ENCODE measurements around the gene HHAT.

Gene HHAT

GRCh38 chr1:210457568-210457967 is 128.9 kb downstream of the HHAT start:
- H3K27ac ChIP-seq (ENCODE audit: low read depth, low read length, severe bottlenecking) = no peak overlapping the region
- H3K4me3 ChIP-seq (ENCODE audit: extremely low read depth, insufficient read depth, low read length, poor library complexity, severe bottlenecking) = no peak overlapping the region
- no peaks in the 10 kb centered on the region for H3K9me3 ChIP-seq (ENCODE audit: control insufficient read depth, low read length)
- H3K4me1 ChIP-seq (ENCODE audit: control insufficient read depth, insufficient read depth, low read length, poor library complexity, severe bottlenecking) = no peaks in the 10 kb centered on the region
- H3K36me3 ChIP-seq (ENCODE audit: control insufficient read depth, insufficient read depth, low read length) = no peaks in the 10 kb centered on the region
- 85 to 86% methylated on average over 2 to 3 of the region's 4 CpGs for WGBS, 2 experiments (ENCODE audit: insufficient coverage in 2 of 2)

- peaks cover 5% of the 10 kb centered on the region for H3K4me1 ChIP-seq (ENCODE audit: control insufficient read depth, insufficient read depth, low read length, poor library complexity, severe bottlenecking)
- WGBS, 2 experiments (ENCODE audit: insufficient coverage in 2 of 2) = 80 to 84% methylated on average over 4 to 7 of the region's 11 CpGs
- H3K9me3 ChIP-seq (ENCODE audit: control insufficient read depth, low read length) = no peaks in the 10 kb centered on the region
- no peaks in the 10 kb centered on the region for H3K36me3 ChIP-seq (ENCODE audit: control insufficient read depth, insufficient read depth, low read length)
- H3K4me3 ChIP-seq (ENCODE audit: extremely low read depth, insufficient read depth, low read length, poor library complexity, severe bottlenecking) = no peak overlapping the region
- H3K27ac ChIP-seq (ENCODE audit: low read depth, low read length, severe bottlenecking) = no peak overlapping the region
Observed at GRCh38 chr1:210464519-210465039, 135.9 kb downstream of the HHAT start.

GRCh38 chr1:210465150-210465549 is 136.4 kb downstream of the HHAT start:
- WGBS, 2 experiments (ENCODE audit: insufficient coverage in 2 of 2) = 85 to 95% methylated on average over 3 of the region's 3 CpGs
- no peak overlapping the region for H3K27ac ChIP-seq (ENCODE audit: low read depth, low read length, severe bottlenecking)
- no peak overlapping the region for H3K4me3 ChIP-seq (ENCODE audit: extremely low read depth, insufficient read depth, low read length, poor library complexity, severe bottlenecking)
- H3K9me3 ChIP-seq (ENCODE audit: control insufficient read depth, low read length) = no peaks in the 10 kb centered on the region
- no peaks in the 10 kb centered on the region for H3K36me3 ChIP-seq (ENCODE audit: control insufficient read depth, insufficient read depth, low read length)
- H3K4me1 ChIP-seq (ENCODE audit: control insufficient read depth, insufficient read depth, low read length, poor library complexity, severe bottlenecking) = peaks cover 5% of the 10 kb centered on the region

GRCh38 chr1:210467440-210468043 is 138.8 kb downstream of the HHAT start:
- Histone ChIP-seq H3K9me3 (ENCODE audit: control insufficient read depth, low read length) (no peaks in the 10 kb centered on the region), H3K4me3 (ENCODE audit: extremely low read depth, insufficient read depth, low read length, poor library complexity, severe bottlenecking) (no peak overlapping the region), H3K36me3 (ENCODE audit: control insufficient read depth, insufficient read depth, low read length) (no peaks in the 10 kb centered on the region), H3K4me1 (ENCODE audit: control insufficient read depth, insufficient read depth, low read length, poor library complexity, severe bottlenecking) (peaks cover 5% of the 10 kb centered on the region), H3K27ac (ENCODE audit: low read depth, low read length, severe bottlenecking) (no peak overlapping the region)
- WGBS, 2 experiments (ENCODE audit: insufficient coverage in 2 of 2) = 100% methylated on average over 1 of the region's 2 CpGs; no CpG with 5 or more reads in 1 of the 2 experiments

- WGBS, 2 experiments (ENCODE audit: insufficient coverage in 2 of 2) = no CpG with 5 or more reads among the region's 3 CpGs
- Histone ChIP-seq H3K4me1 (ENCODE audit: control insufficient read depth, insufficient read depth, low read length, poor library complexity, severe bottlenecking) (peaks cover under 1% of the 10 kb centered on the region), H3K27ac (ENCODE audit: low read depth, low read length, severe bottlenecking) (no peak overlapping the region), H3K36me3 (ENCODE audit: control insufficient read depth, insufficient read depth, low read length) (no peaks in the 10 kb centered on the region), H3K9me3 (ENCODE audit: control insufficient read depth, low read length) (no peaks in the 10 kb centered on the region), H3K4me3 (ENCODE audit: extremely low read depth, insufficient read depth, low read length, poor library complexity, severe bottlenecking) (no peak overlapping the region)
Observed at GRCh38 chr1:210469441-210469840, 140.7 kb downstream of the HHAT start.

DNA sequence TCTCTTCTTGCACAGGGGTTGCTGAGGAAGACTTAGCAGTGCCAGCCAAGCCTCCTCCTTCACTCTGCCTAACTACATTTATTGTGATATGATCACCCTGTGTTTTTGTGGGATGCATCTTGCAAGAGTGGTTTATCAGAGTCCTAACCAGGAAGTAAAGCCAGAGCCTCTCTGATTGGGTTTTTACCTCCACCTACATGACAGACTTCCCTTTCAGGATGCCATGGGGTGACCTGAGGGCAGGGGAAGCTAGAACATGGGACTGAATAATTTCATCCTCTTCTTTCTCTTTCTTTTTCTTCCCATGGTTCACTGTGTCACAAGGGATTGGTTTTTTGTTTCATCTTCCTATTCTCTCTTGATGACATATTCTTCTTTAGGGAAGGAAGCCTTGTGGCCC is 146.6 kb downstream of the HHAT start:
- no peak overlapping the region for H3K4me3 ChIP-seq (ENCODE audit: extremely low read depth, insufficient read depth, low read length, poor library complexity, severe bottlenecking)
- H3K27ac ChIP-seq (ENCODE audit: low read depth, low read length, severe bottlenecking) = no peak overlapping the region
- H3K9me3 ChIP-seq (ENCODE audit: control insufficient read depth, low read length) = no peaks in the 10 kb centered on the region
- no peaks in the 10 kb centered on the region for H3K4me1 ChIP-seq (ENCODE audit: control insufficient read depth, insufficient read depth, low read length, poor library complexity, severe bottlenecking)
- H3K36me3 ChIP-seq (ENCODE audit: control insufficient read depth, insufficient read depth, low read length) = no peaks in the 10 kb centered on the region

DNA sequence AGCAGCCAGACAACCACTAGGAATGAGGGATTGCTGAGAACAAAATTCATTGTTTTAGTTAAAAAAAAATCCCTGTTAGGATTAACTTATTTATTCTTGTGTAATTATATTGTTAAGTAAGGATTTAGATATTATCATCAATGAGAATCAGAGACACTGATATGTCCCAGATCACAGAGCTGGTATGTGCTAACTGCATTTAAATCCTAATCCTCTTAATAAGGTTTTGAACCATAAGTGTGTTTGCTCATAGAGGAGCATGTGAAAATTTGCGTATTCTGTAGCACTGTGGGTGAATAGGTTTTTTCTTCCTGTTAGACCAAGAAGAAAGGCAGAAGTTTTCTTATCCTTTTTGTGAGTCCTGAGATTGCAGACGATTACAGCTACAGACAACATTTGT is 147.1 kb downstream of the HHAT start:
- H3K36me3 ChIP-seq (ENCODE audit: control insufficient read depth, insufficient read depth, low read length) = no peaks in the 10 kb centered on the region
- WGBS, 2 experiments (ENCODE audit: insufficient coverage in 2 of 2) = 14% methylated on average over 1 of the region's 2 CpGs; no CpG with 5 or more reads in 1 of the 2 experiments
- H3K9me3 ChIP-seq (ENCODE audit: control insufficient read depth, low read length) = no peaks in the 10 kb centered on the region
- H3K4me3 ChIP-seq (ENCODE audit: extremely low read depth, insufficient read depth, low read length, poor library complexity, severe bottlenecking) = no peak overlapping the region
- no peaks in the 10 kb centered on the region for H3K4me1 ChIP-seq (ENCODE audit: control insufficient read depth, insufficient read depth, low read length, poor library complexity, severe bottlenecking)
- H3K27ac ChIP-seq (ENCODE audit: low read depth, low read length, severe bottlenecking) = no peak overlapping the region

GRCh38 chr1:210476730-210477129 is 148.0 kb downstream of the HHAT start:
- H3K27ac ChIP-seq (ENCODE audit: low read depth, low read length, severe bottlenecking) = no peak overlapping the region
- H3K36me3 ChIP-seq (ENCODE audit: control insufficient read depth, insufficient read depth, low read length) = no peaks in the 10 kb centered on the region
- no peaks in the 10 kb centered on the region for H3K9me3 ChIP-seq (ENCODE audit: control insufficient read depth, low read length)
- H3K4me1 ChIP-seq (ENCODE audit: control insufficient read depth, insufficient read depth, low read length, poor library complexity, severe bottlenecking) = no peaks in the 10 kb centered on the region
- H3K4me3 ChIP-seq (ENCODE audit: extremely low read depth, insufficient read depth, low read length, poor library complexity, severe bottlenecking) = no peak overlapping the region
- WGBS, 2 experiments (ENCODE audit: insufficient coverage in 2 of 2) = no CpG with 5 or more reads among the region's 1 CpG

DNA sequence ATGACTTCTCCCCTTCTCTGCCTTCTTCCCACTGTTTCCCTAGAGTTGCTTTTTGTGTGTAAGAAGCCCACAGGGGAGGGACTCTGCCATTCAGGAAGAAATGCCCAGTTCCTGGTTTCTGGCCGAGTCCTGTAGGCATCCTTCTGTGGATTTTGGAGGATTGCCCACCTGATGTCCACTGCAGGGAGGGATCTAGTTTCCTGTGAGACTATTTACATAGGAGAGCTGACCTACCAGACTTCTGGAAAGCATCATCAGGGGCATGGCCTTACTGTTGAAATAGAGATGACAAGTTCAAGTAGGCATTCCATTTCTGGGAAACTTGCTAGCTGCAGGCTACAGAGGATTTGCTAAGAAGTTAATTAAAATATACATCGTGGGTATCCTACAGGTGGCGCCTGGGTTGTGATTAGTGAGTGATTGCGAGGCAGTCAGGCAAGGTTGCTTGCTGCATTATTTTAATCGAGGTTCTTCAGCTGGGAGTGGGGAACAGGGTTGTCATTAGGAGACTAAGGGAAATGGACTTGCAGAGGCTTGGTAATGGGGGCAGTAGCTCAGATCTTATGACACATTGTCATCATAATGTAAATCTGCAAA is 148.7 kb downstream of the HHAT start:
- WGBS, 2 experiments (ENCODE audit: insufficient coverage in 2 of 2) = 89 to 91% methylated on average over 4 of the region's 5 CpGs

GRCh38 chr1:210478820-210479219 is 150.1 kb downstream of the HHAT start:
- Histone ChIP-seq H3K4me1 (ENCODE audit: control insufficient read depth, insufficient read depth, low read length, poor library complexity, severe bottlenecking) (no peaks in the 10 kb centered on the region), H3K27ac (ENCODE audit: low read depth, low read length, severe bottlenecking) (no peak overlapping the region), H3K4me3 (ENCODE audit: extremely low read depth, insufficient read depth, low read length, poor library complexity, severe bottlenecking) (no peak overlapping the region), H3K9me3 (ENCODE audit: control insufficient read depth, low read length) (no peaks in the 10 kb centered on the region), H3K36me3 (ENCODE audit: control insufficient read depth, insufficient read depth, low read length) (no peaks in the 10 kb centered on the region)
- WGBS, 2 experiments (ENCODE audit: insufficient coverage in 2 of 2) = 92 to 97% methylated on average over 2 to 4 of the region's 5 CpGs

More for the DNA sequence above, 148.7 kb downstream of the HHAT start:
- H3K9me3 ChIP-seq (ENCODE audit: control insufficient read depth, low read length) = no peaks in the 10 kb centered on the region
- no peak overlapping the region for H3K4me3 ChIP-seq (ENCODE audit: extremely low read depth, insufficient read depth, low read length, poor library complexity, severe bottlenecking)
- no peak overlapping the region for H3K27ac ChIP-seq (ENCODE audit: low read depth, low read length, severe bottlenecking)
- no peaks in the 10 kb centered on the region for H3K4me1 ChIP-seq (ENCODE audit: control insufficient read depth, insufficient read depth, low read length, poor library complexity, severe bottlenecking)
- H3K36me3 ChIP-seq (ENCODE audit: control insufficient read depth, insufficient read depth, low read length) = no peaks in the 10 kb centered on the region

- no peak overlapping the region for H3K27ac ChIP-seq (ENCODE audit: low read depth, low read length, severe bottlenecking)
- H3K4me1 ChIP-seq (ENCODE audit: control insufficient read depth, insufficient read depth, low read length, poor library complexity, severe bottlenecking) = no peaks in the 10 kb centered on the region
- H3K9me3 ChIP-seq (ENCODE audit: control insufficient read depth, low read length) = no peaks in the 10 kb centered on the region
- no peaks in the 10 kb centered on the region for H3K36me3 ChIP-seq (ENCODE audit: control insufficient read depth, insufficient read depth, low read length)
- no peak overlapping the region for H3K4me3 ChIP-seq (ENCODE audit: extremely low read depth, insufficient read depth, low read length, poor library complexity, severe bottlenecking)
- WGBS, 2 experiments (ENCODE audit: insufficient coverage in 2 of 2) = 100% methylated on average over 3 of the region's 6 CpGs; no CpG with 5 or more reads in 1 of the 2 experiments
Observed at GRCh38 chr1:210482491-210482890, 153.8 kb downstream of the HHAT start.
